SK-N-SH treated with all-trans-retinoic acid at 6 μM for 48 hours (cell line): ENCODE results near the gene KRTAP1-5.

Experiments
- ARNTL ChIP-seq: fragments of 450-650 bp; formaldehyde crosslinking; IDR thresholded peaks from 2 replicates; pipeline ENCODE4 v1.5.0; 2020; ENCODE audit warnings: low read depth, mild to moderate bottlenecking, moderate library complexity, borderline replicate concordance
- CREB5 ChIP-seq: fragments of 250-450 bp; sonication (Bioruptor Pico); IDR thresholded peaks from 2 replicates; pipeline ENCODE4 v1.5.1; 2020; ENCODE audit warnings: low read depth, mild to moderate bottlenecking, moderate library complexity
- CSRNP3 ChIP-seq: fragments of 250-450 bp; sonication (Bioruptor Pico); IDR thresholded peaks from 2 replicates; pipeline ENCODE4 v1.5.1; 2021; ENCODE audit warnings: mild to moderate bottlenecking, moderate library complexity
- ESRRG ChIP-seq: fragments of 250-450 bp; sonication (Bioruptor Pico); IDR thresholded peaks from 2 replicates; pipeline ENCODE4 v1.6.1; 2021; ENCODE audit warnings: mild to moderate bottlenecking
- ISL1 ChIP-seq: fragments of 250-450 bp; sonication (Bioruptor Pico); IDR thresholded peaks from 2 replicates; pipeline ENCODE4 v2.1.2; 2022; ENCODE audit warnings: mild to moderate bottlenecking, moderate library complexity
- PATZ1 ChIP-seq: fragments of 250-450 bp; sonication (Bioruptor Pico); IDR thresholded peaks from 2 replicates; pipeline ENCODE4 v1.8.0; 2020; ENCODE audit warnings: mild to moderate bottlenecking, moderate library complexity, borderline replicate concordance
- RARB ChIP-seq: fragments of 250-450 bp; sonication (Bioruptor Pico); IDR thresholded peaks from 2 replicates; pipeline ENCODE4 v1.8.0; 2021; ENCODE audit warnings: mild to moderate bottlenecking, moderate library complexity
- ZFP3 ChIP-seq: fragments of 250-450 bp; sonication (Bioruptor Pico); IDR thresholded peaks from 2 replicates; pipeline ENCODE4 v1.5.0; 2020; ENCODE audit warnings: mild to moderate bottlenecking, moderate library complexity
- ZFP30 ChIP-seq: fragments of 450-650 bp; formaldehyde crosslinking; IDR thresholded peaks from 2 replicates; pipeline ENCODE4 v1.5.0; 2022; ENCODE audit warnings: mild to moderate bottlenecking, moderate library complexity
- ZNF70 ChIP-seq: fragments of 450-650 bp; formaldehyde crosslinking; IDR thresholded peaks from 2 replicates; pipeline ENCODE4 v1.5.0; 2020; ENCODE audit warnings: mild to moderate bottlenecking, moderate library complexity

- TF ChIP-seq ZFP3 (CRISPR knock-in tag) (no peak), ZFP30 (CRISPR knock-in tag) (no peak), ZNF70 (CRISPR knock-in tag) (no peak), CSRNP3 (no peak), RARB (no peak), ARNTL (no peak), PATZ1 (CRISPR knock-in tag) (no peak), ISL1 (no peak), CREB5 (CRISPR knock-in tag) (no peak), ESRRG (CRISPR knock-in tag) (no peak)
Measured at GRCh38 chr17:41063449-41063848, 36.4 kb upstream of the KRTAP1-5 start.
